Calu3 (cell line): ENCODE measurements around the gene ZNF511. TPM values are rescaled to one million over a fixed set of nuclear protein-coding genes. Genes with fewer than 3 reads are reported as not detected.
A peak's percentile ranks its signal among the peaks of the same experiment; 100 is the strongest.

Experiments used
- BruUV-seq: library from RNA; stranded (reverse); fragments of 400-500 nt; replicated peaks from 2 replicates; lab custom pipeline; 2021; lab: Mats Ljungman, UMichigan
- CTCF ChIA-PET: fragments of 300-600 bp; sonication (Branson Sonifier 250); formaldehyde crosslinking; loops from one replicate; lab custom pipeline; 2022; ENCODE audit warnings: antibody characterized with exemption; lab: Charles Lee
- DNase-seq: peaks from one replicate; pipeline ENCODE4 v3.0.0; 2022
- H3K27ac Mint-ChIP-seq: one replicate; pipeline ENCODE4 v1.8.0; 2022; ENCODE audit warnings: mixed read lengths; ENCODE audit not compliant: unreplicated experiment
- H3K27me3 Mint-ChIP-seq: one replicate; pipeline ENCODE4 v1.8.0; 2022; ENCODE audit warnings: mixed read lengths; ENCODE audit not compliant: unreplicated experiment
- H3K36me3 Mint-ChIP-seq: one replicate; pipeline ENCODE4 v1.8.0; 2022; ENCODE audit warnings: mild to moderate bottlenecking, moderate library complexity, mixed read lengths; ENCODE audit not compliant: insufficient read depth, unreplicated experiment
- H3K4me1 Mint-ChIP-seq: one replicate; pipeline ENCODE4 v1.8.0; 2022; ENCODE audit warnings: mild to moderate bottlenecking, low read depth, mixed read lengths; ENCODE audit not compliant: unreplicated experiment
- H3K4me3 Mint-ChIP-seq: one replicate; pipeline ENCODE4 v1.8.0; 2022; ENCODE audit warnings: mild to moderate bottlenecking, low read depth, moderate library complexity, mixed read lengths; ENCODE audit not compliant: unreplicated experiment
- H3K9me3 Mint-ChIP-seq: one replicate; pipeline ENCODE4 v1.8.0; 2022; ENCODE audit warnings: low read depth, mixed read lengths; ENCODE audit not compliant: unreplicated experiment
- intact Hi-C: fragments of 100-400 bp; cut with micrococcal nuclease; formaldehyde crosslinking; loops from one replicate; pipeline ENCODE4 v1.10.0; 2022; ENCODE audit not compliant: unreplicated experiment
- total RNA-seq: library from RNA; stranded (reverse); gene quantifications from 2 replicates; pipeline ENCODE4 v1.2.3, GENCODE V29; 2022
- TF ChIP-seq, protein P1 (sequence below): fragments of 200-600 bp; IDR thresholded peaks from one replicate; pipeline ENCODE4 v1.8.0; 2022; ENCODE audit warnings: antibody characterized with exemption; ENCODE audit not compliant: unreplicated experiment

Gene ZNF511
- total RNA-seq, 1 experiment from 2014 or later = 24.0 TPM

DNA sequence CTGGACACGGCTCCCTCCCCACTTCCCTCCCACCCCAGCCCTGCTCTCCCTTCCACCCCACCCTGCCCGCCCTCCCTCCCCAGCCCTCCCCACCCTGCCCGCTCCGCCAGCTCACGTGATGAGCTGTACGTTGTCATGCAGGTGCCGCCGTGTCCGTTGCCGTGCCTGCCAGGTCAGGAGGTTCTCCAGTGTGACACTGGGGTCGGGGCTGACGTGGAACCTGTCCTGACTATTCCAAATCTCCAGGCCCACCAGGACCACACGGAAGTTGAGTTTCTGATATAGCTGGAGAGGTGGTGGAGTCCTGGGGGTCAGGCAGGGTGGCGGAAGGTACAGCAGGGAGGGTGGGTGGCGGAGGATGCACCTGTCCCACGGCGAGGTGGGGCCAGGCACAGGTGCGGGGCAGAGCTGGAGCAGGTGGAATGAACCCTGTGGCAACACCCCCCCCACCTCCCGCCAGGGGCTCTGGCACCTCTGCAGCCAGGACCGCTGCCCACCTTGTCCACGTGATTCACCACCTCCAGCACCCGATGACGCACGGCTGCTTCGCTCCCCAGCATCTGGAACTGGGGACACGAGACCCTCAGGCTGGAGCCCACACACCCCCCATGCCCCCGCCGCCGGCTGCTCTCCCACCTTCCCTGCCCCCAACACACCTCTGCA, 36.3 kb upstream of the ZNF511 start:
- Mint-ChIP-seq H3K4me1 (no peaks in the 10 kb centered on the region), H3K4me3 (no peak overlapping the region), H3K9me3 (no peaks in the 10 kb centered on the region), H3K27ac (no peak overlapping the region), H3K27me3 (no peaks in the 10 kb centered on the region), H3K36me3 (peaks cover 24% of the 10 kb centered on the region)
- CTCF ChIA-PET = no interaction called here
- TF ChIP-seq, protein P1, sequence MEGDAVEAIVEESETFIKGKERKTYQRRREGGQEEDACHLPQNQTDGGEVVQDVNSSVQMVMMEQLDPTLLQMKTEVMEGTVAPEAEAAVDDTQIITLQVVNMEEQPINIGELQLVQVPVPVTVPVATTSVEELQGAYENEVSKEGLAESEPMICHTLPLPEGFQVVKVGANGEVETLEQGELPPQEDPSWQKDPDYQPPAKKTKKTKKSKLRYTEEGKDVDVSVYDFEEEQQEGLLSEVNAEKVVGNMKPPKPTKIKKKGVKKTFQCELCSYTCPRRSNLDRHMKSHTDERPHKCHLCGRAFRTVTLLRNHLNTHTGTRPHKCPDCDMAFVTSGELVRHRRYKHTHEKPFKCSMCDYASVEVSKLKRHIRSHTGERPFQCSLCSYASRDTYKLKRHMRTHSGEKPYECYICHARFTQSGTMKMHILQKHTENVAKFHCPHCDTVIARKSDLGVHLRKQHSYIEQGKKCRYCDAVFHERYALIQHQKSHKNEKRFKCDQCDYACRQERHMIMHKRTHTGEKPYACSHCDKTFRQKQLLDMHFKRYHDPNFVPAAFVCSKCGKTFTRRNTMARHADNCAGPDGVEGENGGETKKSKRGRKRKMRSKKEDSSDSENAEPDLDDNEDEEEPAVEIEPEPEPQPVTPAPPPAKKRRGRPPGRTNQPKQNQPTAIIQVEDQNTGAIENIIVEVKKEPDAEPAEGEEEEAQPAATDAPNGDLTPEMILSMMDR = no peak
- intact Hi-C loops = no loop called here
- DNase-seq = no peak
- no TSS peak for BruUV-seq

DNA sequence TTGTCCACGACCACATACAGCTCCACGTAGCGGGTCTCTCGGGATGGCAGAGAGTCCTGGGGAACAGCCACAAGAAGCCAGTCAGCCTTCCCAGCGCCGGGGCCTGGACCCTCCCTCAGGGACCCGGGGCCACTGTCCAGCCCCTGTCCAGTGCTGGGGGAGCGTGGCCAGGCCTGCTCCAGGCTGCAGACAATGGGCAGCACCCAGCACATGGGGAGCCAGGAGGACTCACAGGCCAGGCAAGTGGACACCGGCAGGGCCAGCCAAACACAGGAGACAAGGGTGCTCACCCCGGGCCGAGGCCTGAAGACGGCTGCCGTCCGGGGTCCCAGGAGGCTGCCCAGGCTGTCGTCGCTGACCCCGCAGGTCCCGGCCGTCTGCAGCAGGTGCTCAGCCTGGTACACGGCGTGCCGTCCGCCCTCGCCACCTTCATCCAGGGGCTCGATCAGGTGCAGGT, 35.7 kb upstream of the ZNF511 start:
- Mint-ChIP-seq H3K4me3 (no peak overlapping the region), H3K27me3 (no peaks in the 10 kb centered on the region), H3K9me3 (no peaks in the 10 kb centered on the region), H3K4me1 (peaks cover under 1% of the 10 kb centered on the region), H3K36me3 (peaks cover 28% of the 10 kb centered on the region), H3K27ac (no peak overlapping the region)
- intact Hi-C loops = no loop called here
- BruUV-seq = no TSS peak
- TF ChIP-seq, protein P1 = no peak
- DNase-seq = no peak
- CTCF ChIA-PET = no interaction called here

DNA sequence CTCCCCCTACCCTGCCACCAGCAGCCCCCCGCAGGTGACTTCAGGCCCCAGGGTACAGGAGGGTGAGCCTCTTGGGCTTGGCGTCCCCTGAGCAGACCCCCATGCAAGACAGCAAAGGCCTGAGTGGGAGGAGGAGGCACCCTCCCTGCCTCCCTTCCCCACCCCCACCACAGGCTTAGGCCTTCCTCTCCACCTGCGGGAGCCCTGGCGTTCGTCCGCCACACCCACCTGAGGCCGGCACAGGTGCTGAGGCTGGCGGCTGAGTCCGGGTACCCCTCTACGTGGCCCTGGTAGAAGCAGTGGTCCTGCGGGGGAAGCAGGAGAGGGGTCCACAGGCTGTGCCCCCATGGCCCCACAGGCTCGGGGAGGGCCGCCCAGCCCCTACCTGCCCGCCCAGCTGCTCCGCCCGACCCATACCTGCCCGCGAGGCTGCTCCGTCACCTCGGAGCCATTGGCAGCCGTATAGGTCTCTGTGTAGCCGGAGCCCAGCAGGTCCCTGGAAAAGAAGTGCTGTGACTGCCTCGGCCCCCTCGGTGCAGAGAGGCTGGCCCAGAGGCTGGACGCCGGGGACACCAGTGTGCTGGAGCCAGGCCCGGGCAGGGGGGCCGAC, 35.1 kb upstream of the ZNF511 start:
- CTCF ChIA-PET = no interaction called here
- no TSS peak for BruUV-seq
- Mint-ChIP-seq H3K27ac (no peak overlapping the region), H3K4me1 (peaks cover 7% of the 10 kb centered on the region), H3K27me3 (no peaks in the 10 kb centered on the region), H3K4me3 (no peak overlapping the region), H3K36me3 (peaks cover 33% of the 10 kb centered on the region), H3K9me3 (no peaks in the 10 kb centered on the region)
- DNase-seq = no peak
- TF ChIP-seq, protein P1 = no peak
- intact Hi-C loops = no loop called here

DNA sequence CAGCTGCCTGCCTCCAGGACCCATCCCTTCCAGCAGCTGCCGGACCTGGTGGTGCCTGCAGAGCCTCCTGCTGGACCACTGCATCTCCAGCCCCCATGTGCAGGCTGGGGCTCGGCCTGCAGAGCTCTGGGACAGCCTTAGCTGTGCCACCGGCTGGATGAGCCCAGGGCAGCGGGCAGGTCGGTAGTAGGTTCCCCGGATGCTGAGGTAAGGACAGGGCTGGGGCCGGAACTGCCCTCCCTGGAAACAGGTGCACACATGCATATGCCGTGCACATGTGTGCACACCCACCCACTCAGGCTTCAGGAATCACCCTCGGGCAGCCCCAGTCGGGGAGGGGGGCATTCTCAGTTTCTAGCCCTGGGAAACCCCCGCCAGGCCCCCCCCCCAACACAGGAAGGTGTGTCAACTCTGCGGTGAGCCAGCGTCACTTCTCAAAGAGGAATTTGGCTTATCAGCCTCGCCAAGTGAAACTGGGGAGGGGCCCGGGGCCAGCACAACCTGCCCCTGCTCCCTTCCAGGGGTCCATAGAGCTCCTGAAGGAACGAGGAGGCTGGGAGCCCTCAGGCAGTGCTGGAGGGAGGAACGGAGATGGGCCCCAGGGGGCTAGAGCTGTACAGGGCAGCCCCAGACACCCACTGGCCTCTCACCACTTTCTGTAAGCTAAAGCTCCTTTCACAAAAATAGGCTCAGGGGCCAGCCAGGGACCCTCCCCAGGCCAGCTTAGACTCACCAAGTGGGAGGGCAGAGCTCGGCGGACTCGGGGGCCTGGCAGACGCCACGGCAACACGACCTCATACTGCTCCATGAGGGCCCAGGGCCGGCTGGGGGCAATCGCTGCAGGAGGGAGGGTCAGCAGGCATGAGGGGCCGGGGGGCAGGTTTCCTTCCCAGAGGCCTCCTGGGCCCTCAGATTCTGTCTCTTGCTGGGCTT, 33.7 kb upstream of the ZNF511 start:
- Mint-ChIP-seq H3K4me3 (peak overlapping the region; percentile 64), H3K4me1 (peaks cover 10% of the 10 kb centered on the region), H3K36me3 (peaks cover 34% of the 10 kb centered on the region), H3K9me3 (no peaks in the 10 kb centered on the region), H3K27me3 (no peaks in the 10 kb centered on the region), H3K27ac (no peak overlapping the region)
- TF ChIP-seq, protein P1 = no peak
- no TSS peak for BruUV-seq
- CTCF ChIA-PET = interaction anchor here (2.1 kb wide), 1 partner anchor 18 kb away, joined by 7 read pairs; no protein-coding TSS in a partner anchor
- DNase-seq = peak; percentile 43
- intact Hi-C loops = no loop called here
